Right ventricle myocardium superior (tissue), 1 donor: ENCODE measurements around the gene AMH. TPM values are rescaled to one million over a fixed set of nuclear protein-coding genes. Genes with fewer than 3 reads are reported as not detected.
A peak's percentile ranks its signal among the peaks of the same experiment; 100 is the strongest.

Source experiments
- ATAC-seq: fragments of 200-7000 bp; cut with Tn5 transposase; one replicate; pipeline ENCODE4 v1.9.1; 2020; ENCODE audit warnings: mild to moderate bottlenecking; ENCODE audit not compliant: poor library complexity
- DNase-seq: peaks from one replicate; pipeline ENCODE4 v3.0.0-alpha.2; 2020
- intact Hi-C: fragments of 100-400 bp; cut with DNase I; formaldehyde crosslinking; loops from one replicate; pipeline ENCODE4 v1.11.2; 2022
- total RNA-seq: library from RNA; stranded (reverse); fragmentation: NEBNext Ultra II Directional; extraction: Animal tissue kit (Norgen Biotek cat#: 25700); gene quantifications from one replicate; pipeline ENCODE4 v1.2.1, GENCODE V29; 2021
- donor health status: DM: no; HTN: yes; CAD: no; lungs with severe emphysema.

The AMH gene
- total RNA-seq, 1 donor from 2014 or later = 0.24 TPM

DNA sequence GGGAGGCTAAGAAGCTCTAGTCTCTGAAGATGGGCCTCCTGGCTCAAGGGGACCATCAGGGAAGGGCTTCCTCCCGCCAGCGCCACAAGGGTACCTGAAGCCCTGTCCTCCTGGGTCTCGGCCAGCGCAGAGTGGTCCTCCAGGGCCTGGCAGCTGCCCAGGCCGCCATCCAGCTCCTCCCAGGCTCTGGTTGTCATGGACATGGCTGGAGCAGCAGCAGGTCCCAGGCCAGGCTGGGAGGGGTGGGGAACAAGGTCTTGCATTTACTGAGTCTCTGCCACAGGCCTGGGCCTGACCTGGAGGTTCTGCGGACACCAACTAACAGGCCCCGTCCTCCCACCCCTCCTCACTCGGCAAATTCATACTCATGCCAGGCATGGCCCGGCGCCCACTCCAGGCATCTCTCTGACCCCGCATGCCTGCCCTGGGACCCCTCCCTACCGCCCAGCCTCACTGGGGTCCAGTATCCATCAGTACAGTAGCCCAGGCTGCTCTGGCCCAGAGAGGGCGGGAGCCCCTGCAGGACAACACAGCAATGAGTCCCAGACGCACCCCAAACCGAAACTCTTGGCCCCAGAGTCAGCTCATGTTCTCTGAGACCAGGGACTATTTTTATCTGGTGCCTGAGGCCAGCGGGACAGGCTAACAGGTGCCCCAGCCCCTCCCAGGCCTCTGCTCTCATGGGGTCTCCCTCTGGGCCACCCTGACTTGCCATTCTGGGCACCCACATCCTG is 6.2 kb downstream of the AMH start:
- DNase-seq (no peak), ATAC-seq (no peak)
- intact Hi-C loops = no loop called here

DNA sequence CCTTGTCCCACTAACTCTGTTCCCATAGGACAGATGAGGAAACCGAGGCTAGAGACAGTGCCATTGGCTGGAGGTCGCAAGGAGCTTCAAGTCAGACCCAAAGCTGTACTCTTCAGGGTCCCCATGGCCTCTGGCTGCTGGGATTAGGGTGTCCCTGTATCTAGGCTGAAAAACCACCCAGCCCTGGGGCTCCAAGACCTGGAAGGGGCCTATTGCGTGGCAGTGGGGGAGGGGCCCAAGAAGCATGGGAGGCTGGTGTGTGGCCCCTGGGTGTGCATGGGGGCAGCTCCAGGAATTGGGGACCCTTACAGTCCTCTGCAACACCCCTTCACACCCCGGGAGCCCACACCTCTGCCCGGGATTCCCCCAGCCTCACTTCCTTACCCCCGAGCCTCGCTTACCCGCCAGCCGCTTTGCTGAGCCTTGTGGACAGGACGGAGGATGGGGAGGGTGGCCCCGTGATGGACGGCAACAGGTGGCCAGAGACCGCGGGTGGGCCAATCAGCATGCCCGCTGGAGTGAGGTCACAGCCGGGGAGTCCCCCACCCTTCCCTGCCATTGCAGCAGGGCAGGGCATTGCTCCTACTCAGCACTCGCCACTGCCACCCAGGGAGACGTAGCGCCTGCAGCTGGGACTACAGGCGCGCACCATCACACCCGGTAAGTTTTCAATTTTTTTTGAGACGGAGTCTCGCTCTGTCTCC is 7.0 kb downstream of the AMH start, which contains the start of gene JSRP1:
Gene JSRP1 (minus strand): TSS at position 436 of the 704 bp plus-strand sequence. CDS start 1,103 bp downstream, outside the sequence.
- DNase-seq = no peak
- intact Hi-C loops = no loop called here
- no peak for ATAC-seq

DNA sequence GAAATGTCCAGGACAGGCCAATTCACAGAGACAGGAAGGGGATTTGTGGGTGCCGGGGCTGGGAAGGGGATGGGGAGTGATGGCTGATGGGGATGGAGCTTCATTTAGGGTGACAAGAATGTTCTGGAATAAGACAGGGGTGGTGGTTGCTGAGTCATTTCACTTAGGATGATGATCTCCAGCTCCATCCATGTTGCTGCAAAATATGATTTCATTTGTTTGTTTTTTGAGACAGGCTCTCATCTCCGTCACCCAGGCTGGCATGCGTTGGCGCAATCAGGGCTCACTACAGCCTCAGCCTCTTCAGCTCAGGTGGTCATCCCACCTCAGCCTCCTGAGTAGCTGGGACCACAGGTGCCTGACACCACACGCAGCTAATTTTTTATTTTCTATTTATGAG is 10.2 kb downstream of the AMH start:
- DNase-seq (no peak), ATAC-seq (no peak)
- intact Hi-C loops = no loop called here

DNA sequence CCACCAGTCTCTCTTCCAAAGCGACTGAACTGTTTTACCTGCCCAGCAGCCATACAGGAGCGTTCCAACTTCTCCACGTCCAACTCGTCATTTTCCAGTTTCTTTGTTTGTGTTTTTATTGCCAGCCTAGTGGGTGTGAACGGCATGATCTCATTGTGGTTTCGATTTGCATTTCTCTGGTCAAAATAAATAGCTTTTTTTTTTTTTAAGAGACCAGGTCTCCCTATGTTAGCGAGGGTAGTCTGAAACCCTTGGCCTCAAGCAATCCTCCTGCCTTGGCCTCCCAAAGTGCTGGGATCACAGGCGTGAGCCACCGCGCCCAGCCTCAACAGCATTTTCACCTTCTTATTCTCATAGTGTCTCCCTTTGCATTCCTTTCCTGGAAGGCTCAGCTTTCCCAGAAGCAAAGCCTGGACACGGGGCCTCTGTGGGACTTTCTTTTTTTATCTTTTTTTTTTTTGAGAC is 11.2 kb downstream of the AMH start:
- ATAC-seq (no peak), DNase-seq (no peak)
- intact Hi-C loops = no loop called here

DNA sequence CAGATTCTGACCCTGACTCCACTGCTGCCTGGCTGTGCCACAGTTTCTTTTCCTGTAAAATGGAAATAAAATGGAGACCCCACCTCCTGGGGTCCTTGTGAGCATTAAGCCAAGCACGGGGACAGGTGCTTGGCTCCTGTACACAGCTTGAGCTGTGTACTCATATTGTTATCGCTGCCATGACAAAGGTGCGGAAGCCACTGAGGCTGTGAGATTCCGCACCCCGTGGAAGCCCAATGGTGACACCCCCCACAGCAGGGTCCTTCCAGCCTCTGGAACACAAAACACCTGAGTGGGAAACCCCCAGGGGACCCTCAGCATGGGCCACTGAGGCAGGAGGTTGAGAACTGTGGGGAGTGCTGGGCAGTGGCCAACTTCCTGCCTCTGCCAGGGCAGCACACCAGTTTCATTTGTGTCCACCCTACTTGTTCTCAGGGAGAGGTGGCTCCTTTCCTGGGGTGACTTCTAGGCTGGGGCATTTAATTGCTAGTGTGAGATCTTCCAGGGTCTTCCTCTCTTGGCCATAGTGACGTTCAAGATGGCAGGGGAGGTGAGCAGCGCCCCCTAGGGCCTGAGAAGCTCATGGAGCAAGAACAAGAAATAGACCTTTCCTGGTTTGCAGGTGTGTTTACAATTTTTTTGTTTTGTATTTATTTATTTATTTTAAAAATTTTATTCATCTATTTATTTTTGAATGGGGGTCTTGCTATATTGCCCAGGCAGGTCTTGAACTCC is 12.5 kb downstream of the AMH start:
- DNase-seq (no peak), ATAC-seq (no peak)
- intact Hi-C loops = no loop called here

DNA sequence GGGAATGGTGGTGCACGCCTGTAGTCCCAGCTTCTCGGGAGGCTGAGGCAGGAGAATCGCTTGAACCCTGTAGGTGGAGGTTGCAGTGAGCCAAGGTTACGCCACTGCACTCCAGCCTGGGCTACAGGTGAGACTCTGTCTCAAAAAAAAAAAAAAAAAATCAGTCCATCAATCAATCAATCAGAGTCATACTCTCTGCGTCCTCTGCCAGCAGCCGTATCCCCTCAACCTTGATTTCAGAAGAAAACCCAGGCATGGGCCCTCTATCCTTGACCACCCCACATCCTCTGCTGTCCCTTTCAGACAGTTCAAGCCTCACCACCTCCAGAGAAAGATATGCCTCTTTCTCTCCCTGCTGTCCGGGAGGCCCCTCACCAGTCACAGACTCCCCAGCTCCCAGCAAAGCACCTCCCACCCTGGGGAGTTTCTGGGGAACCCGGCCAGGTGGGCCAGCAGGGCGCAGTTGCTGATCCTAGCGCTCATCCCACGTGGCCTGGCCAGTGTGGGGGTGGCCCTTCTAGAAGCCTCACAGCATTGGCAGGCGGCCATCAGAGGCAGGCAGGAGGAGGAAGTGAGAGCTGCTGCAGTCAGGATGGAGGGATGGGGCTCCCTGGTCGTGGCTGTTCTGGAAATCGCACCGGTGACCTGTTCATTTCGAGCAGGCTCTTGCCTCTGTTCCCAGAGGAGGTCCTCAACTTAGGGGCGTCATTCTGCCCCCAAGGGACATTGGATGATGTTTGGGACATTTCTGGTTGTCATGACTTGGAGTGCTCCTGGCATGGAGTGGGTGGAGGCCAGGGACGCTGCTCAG is 17.3 kb downstream of the AMH start:
- DNase-seq (peak; percentile 95), ATAC-seq (peak; percentile 14)
- intact Hi-C loops = no loop called here

DNA sequence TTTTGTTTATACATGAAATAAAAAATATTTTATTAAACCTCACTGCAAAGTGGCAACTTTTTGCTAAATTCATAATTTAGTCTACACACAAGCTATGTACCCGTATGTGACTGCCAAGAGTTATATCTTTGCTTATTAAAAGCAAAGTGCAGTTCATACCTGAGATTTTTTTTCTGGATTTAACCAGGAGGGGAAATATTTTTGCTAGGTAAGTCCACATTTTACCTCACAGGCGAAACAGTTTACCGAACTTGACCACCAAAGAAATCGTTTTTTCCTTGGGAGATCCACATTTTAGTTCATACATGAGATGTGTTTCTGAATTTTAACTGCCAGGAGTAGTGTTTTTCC is 19.3 kb downstream of the AMH start:
- DNase-seq (no peak), ATAC-seq (no peak)
- intact Hi-C loops = loop anchor here (2.0 kb wide), 1 partner anchor 112 kb away; no protein-coding TSS in a partner anchor

DNA sequence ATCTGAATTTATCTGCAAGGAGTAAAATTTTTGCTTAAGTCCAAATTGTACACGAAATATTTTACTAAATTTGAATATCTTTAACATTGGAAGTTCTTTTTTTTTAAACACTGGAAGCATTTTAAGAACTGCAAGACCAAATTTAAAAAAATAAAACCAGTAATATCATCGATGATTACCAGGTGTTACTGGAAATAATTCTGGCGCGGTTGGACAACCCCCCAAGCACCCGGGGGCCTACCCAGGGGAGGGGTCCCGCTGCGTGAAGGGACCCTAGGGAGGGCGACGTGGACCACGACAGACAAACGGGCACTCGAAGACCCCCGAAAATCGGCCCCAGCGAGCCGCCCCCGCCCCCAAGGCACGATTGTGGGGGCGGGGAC is 19.7 kb downstream of the AMH start:
- no peak for DNase-seq
- intact Hi-C loops = loop anchor here (2.0 kb wide), 1 partner anchor 112 kb away; no protein-coding TSS in a partner anchor

DNA sequence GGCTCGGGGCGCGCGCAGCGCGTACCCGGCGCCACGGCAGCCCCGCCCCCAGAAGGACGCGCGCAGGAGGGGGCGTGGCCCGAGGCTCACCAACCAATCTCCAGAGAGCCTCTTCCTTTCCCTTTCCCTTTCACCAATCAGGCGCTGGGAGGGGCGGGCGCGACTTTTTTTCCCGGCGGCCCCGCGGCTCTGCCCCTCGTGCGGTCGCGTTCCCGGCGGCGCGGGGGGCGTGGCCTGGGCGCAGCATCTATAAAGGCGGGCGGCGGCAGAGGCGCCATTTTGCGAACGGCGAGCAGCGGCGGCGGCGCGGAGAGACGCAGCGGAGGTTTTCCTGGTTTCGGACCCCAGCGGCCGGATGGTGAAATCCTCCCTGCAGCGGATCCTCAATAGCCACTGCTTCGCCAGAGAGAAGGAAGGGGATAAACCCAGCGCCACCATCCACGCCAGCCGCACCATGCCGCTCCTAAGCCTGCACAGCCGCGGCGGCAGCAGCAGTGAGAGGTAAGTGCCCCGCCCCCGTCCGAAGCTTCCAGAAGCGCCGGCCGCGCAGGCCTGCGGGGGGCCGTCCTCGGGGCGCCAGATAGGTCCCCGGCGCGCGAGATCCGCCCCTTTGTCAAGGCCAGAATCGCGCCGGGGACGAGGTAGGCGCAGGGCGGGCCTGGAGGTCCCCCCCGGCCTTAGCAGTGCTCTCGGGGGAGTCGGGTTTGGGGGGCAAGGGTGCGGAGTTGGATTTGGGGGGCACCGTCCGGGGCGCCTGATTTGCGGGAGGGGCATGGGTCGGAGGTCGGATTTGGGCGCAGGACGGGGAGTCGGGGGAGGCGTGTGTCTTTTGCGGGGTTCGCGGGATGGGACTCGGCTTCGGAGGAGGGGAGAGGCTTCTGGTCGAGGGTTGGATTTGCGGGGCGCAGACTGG is 20.4 kb downstream of the AMH start:
- intact Hi-C loops = loop anchor here (2.0 to 5.0 kb wide), 2 partner anchors 32 to 113 kb away; partner anchors contain the start of genes PLEKHJ1 and SF3A2
- peak; percentile 99 for DNase-seq
- peak; percentile 88 for ATAC-seq

More for the DNA sequence above, 19.7 kb downstream of the AMH start:
- ATAC-seq = no peak

DNA sequence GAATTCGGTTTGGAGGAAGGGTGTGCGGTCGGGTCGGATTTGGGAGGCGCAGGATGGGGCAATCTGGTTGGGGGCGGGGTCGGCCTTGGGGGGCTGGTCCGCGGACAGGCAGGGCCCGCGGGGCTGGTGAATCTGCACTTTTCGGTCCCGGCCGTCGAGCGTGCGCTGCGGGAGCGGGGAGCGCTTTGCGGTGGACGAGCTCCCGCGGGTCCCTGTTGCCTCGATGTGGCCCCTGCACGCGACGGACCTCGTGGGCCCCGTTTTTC is 21.0 kb downstream of the AMH start:
- ATAC-seq (peak; percentile 26), DNase-seq (peak; percentile 79)
- intact Hi-C loops = loop anchor here (5.0 kb wide), 1 partner anchor 33 kb away; the partner anchor contains the start of genes PLEKHJ1 and SF3A2

DNA sequence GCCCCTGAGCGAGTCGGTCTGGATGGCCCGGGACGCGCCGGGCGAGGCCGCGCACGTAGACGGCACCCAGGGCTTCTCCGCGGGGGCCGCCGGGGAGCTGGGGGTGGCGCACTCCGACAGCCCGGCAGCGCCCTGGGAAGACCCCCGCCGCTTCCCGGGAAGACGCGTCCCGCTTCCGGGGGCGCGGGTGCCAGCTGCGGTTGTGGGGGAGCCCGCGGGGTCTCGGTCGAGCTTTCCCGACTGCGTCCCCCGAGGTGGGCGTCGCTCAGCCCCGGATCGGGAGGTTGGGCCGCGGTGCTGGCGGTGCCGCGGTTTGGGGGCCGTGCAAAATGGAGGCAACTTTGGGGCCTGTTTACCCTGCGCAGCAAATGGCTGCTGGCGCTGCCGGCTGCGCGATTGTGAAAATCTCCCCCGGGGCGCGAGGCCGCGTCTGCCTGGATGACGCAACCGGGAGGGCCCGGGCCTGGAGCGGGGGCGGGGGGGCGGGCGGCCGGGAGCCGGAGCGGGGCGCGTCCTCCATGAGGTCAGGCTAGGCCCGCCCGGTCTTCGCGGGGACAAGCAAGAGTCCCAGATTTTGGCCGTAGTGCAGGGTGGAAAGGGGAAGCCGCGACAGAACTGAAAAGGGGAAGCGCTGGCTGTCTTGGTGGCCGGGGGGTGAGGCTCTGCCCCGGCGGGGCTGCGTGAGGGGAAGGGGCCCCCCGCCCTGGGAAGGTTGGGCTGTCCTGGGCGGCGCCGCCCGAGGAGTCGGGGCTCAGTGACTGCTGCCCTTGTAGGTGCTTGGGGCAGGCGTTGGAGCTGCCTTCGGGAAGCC is 21.5 kb downstream of the AMH start:
- intact Hi-C loops = loop anchor here (5.0 kb wide), 1 partner anchor 33 kb away; the partner anchor contains the start of genes PLEKHJ1 and SF3A2
- ATAC-seq (peak; percentile 59), DNase-seq (peak; percentile 93)

DNA sequence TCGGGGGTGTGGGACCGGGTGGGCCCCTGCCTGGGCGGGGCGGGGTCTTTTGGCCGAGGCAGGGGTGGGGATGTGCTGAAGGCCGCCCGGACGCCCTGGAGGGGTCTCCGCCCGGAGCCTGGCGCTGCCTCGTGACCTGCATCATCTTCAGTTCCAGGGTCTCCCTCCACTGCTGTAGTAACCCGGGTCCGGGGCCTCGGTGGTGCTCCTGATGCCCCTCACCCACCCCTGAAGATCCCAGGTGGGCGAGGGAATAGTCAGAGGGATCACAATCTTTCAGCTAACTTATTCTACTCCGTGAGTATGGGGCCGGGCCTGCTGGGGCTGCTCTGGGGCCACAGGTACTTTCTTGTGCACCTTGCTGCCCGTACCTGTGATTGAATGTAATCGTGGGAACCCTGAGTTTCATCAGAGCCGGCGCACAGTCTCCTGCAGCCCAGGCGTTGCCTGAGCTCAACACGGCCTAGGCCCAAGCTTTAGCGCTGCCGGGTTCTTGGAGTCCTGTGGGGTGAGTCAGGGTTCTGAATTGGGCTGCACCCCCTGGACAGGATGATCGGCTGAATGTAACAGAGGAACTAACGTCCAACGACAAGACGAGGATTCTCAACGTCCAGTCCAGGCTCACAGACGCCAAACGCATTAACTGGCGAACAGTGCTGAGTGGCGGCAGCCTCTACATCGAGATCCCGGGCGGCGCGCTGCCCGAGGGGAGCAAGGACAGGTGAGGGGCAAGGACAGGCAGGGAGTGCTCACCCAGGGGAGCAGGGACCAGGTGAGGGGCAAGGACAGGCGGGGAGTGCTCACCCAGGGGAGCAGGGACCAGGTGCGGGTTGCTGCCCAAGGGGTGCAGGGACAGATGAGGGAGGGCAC is 22.3 kb downstream of the AMH start:
- intact Hi-C loops = loop anchor here (5.0 kb wide), 1 partner anchor 34 kb away; the partner anchor contains the start of genes PLEKHJ1 and SF3A2
- DNase-seq (no peak), ATAC-seq (no peak)

DNA sequence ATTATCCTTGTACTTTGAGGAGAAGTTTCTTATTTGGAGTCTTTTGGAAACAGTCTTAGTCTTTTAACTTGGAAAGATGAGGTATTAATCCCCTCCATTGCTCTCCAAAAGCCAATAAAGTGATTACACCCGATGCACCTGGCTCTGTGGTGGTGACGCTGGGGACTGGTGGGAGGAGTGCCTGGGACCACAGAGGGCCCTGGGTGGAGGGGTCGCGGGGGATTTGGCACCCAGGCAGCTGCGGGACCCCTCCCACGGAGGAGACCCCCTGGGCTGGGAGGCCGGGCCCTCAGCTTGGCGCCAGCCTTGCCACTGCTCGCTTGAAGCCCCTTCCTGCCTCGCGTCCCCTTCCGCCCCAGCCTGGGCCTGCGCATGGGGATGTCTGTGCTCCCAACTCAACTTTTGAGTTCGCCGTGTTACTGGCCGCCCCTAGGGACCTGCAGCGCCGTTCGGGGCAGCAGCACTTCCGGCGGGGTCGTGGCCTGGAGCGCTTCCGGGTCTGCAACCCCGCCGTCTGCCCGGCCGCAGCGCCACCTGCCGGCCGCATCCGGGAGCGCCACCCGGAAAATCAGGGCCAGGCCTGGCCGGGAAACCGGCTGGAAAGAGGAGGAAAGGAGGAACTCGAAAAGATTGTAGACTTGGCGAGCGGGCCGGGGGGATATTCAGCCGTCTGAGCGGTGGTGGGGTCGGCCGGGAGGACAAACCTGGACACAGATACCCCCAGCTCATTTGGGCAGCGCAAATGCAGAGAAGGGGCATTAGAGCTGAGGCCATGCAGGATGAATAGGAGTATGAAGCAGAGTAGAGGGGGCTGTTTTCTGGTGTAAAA is 24.4 kb downstream of the AMH start:
- DNase-seq (peak; percentile 85), ATAC-seq (peak; percentile 21)
- intact Hi-C loops = loop anchor here (5.0 kb wide), 1 partner anchor 36 kb away; the partner anchor contains the start of genes PLEKHJ1 and SF3A2

DNA sequence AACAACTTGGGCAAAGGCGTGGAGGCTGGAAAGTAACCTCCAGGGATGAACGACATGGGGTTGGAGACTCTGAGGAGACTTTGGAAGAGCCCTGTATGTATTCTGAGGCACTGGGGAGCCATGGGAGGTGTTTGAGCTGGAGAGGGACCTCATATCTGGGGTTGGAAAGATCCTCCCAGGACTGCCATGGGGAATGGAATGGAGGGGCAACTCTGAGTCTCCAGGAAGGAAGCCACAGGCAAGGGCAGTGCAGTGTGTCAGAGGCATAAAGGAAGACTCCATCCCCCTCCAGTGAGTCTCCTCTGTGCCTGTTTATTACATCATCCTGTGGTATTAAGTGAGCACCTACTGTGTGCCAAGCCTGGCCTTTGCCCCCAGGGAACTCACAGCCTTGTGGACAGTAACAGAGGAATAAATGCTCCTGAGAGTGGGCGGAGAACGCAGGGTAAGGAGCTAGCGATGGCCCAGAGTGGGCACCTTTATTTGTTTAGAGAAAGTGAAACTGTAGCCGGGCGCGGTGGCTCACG is 25.1 kb downstream of the AMH start:
- DNase-seq (no peak), ATAC-seq (no peak)
- intact Hi-C loops = loop anchor here (5.0 kb wide), 1 partner anchor 37 kb away; the partner anchor contains the start of genes PLEKHJ1 and SF3A2
